CD14-positive monocyte (primary cell): ENCODE measurements around the gene LRRC74A. TPM values are rescaled to one million over a fixed set of nuclear protein-coding genes. Genes with fewer than 3 reads are reported as not detected.
A peak's percentile ranks its signal among the peaks of the same experiment; 100 is the strongest.

Source experiments
- DNase-seq, 3 donors: peaks; one replicate each; pipeline ENCODE4 v3.0.0-alpha.2; 2011 to 2022
- H2AFZ ChIP-seq: 2 replicates; pipeline ENCODE4 v1.6.0; 2012; ENCODE audit warnings: mild to moderate bottlenecking, low read depth, low read length, inconsistent platforms; ENCODE audit not compliant: insufficient read depth, poor library complexity, severe bottlenecking
- H3K27ac ChIP-seq, 2 donors: 1 replicate in 1 of 2; 2 replicates in 1 of 2; pipeline ENCODE4 v1.5.1; 2012 to 2013; ENCODE audit warnings: low read length in 2 of 2, control low read depth in 1 of 2, inconsistent platforms in 1 of 2, low read depth in 1 of 2, mild to moderate bottlenecking in 1 of 2
- H3K27me3 ChIP-seq, 2 donors: one replicate each; pipeline versions ENCODE4 v1.6.0 to v1.6.1; 2011 to 2013; ENCODE audit warnings: low read length in 2 of 2; ENCODE audit not compliant: control insufficient read depth in 2 of 2, insufficient read depth in 2 of 2
- H3K36me3 ChIP-seq, 2 donors: replicated peaks in 1 of 2; 1 replicate in 1 of 2; 2 replicates in 1 of 2; pipeline versions ENCODE4 v1.5.1 to v1.6.1; 2012 to 2013; ENCODE audit warnings: low read length in 2 of 2, control low read depth in 1 of 2, inconsistent platforms in 1 of 2, mild to moderate bottlenecking in 1 of 2; ENCODE audit not compliant: insufficient read depth in 2 of 2, control insufficient read depth in 1 of 2
- H3K4me1 ChIP-seq, 2 donors: 1 replicate in 1 of 2; 2 replicates in 1 of 2; pipeline versions ENCODE4 v1.5.1 to v1.6.1; 2012 to 2013; ENCODE audit warnings: low read length in 2 of 2, control low read depth in 1 of 2, inconsistent platforms in 1 of 2, mild to moderate bottlenecking in 1 of 2, moderate library complexity in 1 of 2; ENCODE audit not compliant: insufficient read depth in 2 of 2, control insufficient read depth in 1 of 2
- H3K4me2 ChIP-seq: replicated peaks from 2 replicates; pipeline ENCODE3; 2012; ENCODE audit warnings: low read length, moderate library complexity, mild to moderate bottlenecking; ENCODE audit not compliant: poor library complexity, severe bottlenecking; ENCODE audit errors: extremely low read depth
- H3K4me3 ChIP-seq, 3 experiments: fragments of 200-600 bp in 1 of 3; sonication (generic) in 1 of 3; replicated peaks in 1 of 3; 1 replicate in 2 of 3; 2 replicates in 1 of 3; pipeline ENCODE4 v1.5.1; 2011 to 2013; ENCODE audit warnings: low read length in 3 of 3, mild to moderate bottlenecking in 3 of 3, control low read depth in 2 of 3, low read depth in 2 of 3, inconsistent platforms in 1 of 3, moderate library complexity in 1 of 3
- H3K79me2 ChIP-seq: 2 replicates; pipeline ENCODE4 v1.6.0; 2012; ENCODE audit warnings: mild to moderate bottlenecking, control low read depth, inconsistent platforms, low read length, moderate library complexity; ENCODE audit not compliant: insufficient read depth
- H3K9ac ChIP-seq: 2 replicates; pipeline ENCODE4 v1.6.0; 2017; ENCODE audit warnings: low read length, mild to moderate bottlenecking; ENCODE audit not compliant: insufficient read depth, poor library complexity, severe bottlenecking
- H3K9me3 ChIP-seq, 2 donors: replicated peaks in 1 of 2; 1 replicate in 1 of 2; 2 replicates in 1 of 2; pipeline versions ENCODE4 v1.5.1 to v1.6.1; 2012 to 2013; ENCODE audit warnings: low read length in 2 of 2, control low read depth in 1 of 2; ENCODE audit not compliant: control insufficient read depth in 1 of 2, insufficient read depth in 1 of 2
- H4K20me1 ChIP-seq: 2 replicates; pipeline ENCODE4 v1.6.0; 2012; ENCODE audit warnings: mild to moderate bottlenecking, low read length, control low read depth, moderate library complexity; ENCODE audit not compliant: insufficient read depth
- H3K27ac Mint-ChIP-seq, 7 donors: one replicate each; pipeline ENCODE4 v1.8.0; 2020; ENCODE audit warnings: mild to moderate bottlenecking in 7 of 7, mixed read lengths in 7 of 7, moderate library complexity in 6 of 7, inconsistent platforms in 2 of 7
- H3K27me3 Mint-ChIP-seq, 3 donors: one replicate each; pipeline ENCODE4 v1.8.0; 2021 to 2022; ENCODE audit warnings: low read depth in 3 of 3, mild to moderate bottlenecking in 3 of 3, mixed read lengths in 3 of 3, moderate library complexity in 3 of 3, inconsistent platforms in 1 of 3
- H3K36me3 Mint-ChIP-seq, 2 donors: one replicate each; pipeline ENCODE4 v1.8.0; 2020; ENCODE audit warnings: mixed read lengths in 2 of 2, inconsistent platforms in 1 of 2, mild to moderate bottlenecking in 1 of 2
- H3K4me1 Mint-ChIP-seq: one replicate; pipeline ENCODE4 v1.8.0; 2020; ENCODE audit warnings: mild to moderate bottlenecking, mixed read lengths
- H3K4me3 Mint-ChIP-seq, 2 donors: one replicate each; pipeline ENCODE4 v1.8.0; 2020; ENCODE audit warnings: mild to moderate bottlenecking in 2 of 2, mixed read lengths in 2 of 2, moderate library complexity in 1 of 2
- H3K9me3 Mint-ChIP-seq, 7 donors: one replicate each; pipeline ENCODE4 v1.8.0; 2020 to 2022; ENCODE audit warnings: mixed read lengths in 7 of 7, mild to moderate bottlenecking in 6 of 7, moderate library complexity in 6 of 7, inconsistent platforms in 2 of 7
- CTCF ChIP-seq: fragments of 200-600 bp; IDR thresholded peaks from one replicate; pipeline ENCODE4 v1.8.0; 2022; ENCODE audit warnings: antibody characterized with exemption, mild to moderate bottlenecking
- WGBS: methylation state at CpG from one replicate; pipeline ENCODE4 v1.1.5; 2013; ENCODE audit warnings: missing lambda C conversion rate; ENCODE audit not compliant: insufficient coverage; 5-methylcytosine and 5-hydroxymethylcytosine counted together
- intact Hi-C, 2 donors: fragments of 100-400 bp; cut with micrococcal nuclease; formaldehyde crosslinking; loops; one replicate each; pipeline versions ENCODE4 v1.15.0 to v1.15.1; 2023
- polyA plus RNA-seq, 3 donors: library from polyadenylated mRNA; depleted of rRNA in 1 of 3; unstranded in 2 of 3; stranded (reverse) in 1 of 3; fragments of 300-500 nt in 2 of 3; fragments of >200 nt in 1 of 3; fragmentation: Illumina TruSeq in 2 of 3; gene quantifications; 1 replicate in 2 of 3; 2 replicates in 1 of 3; pipeline ENCODE4 v1.2.3, GENCODE V29; 2012 to 2021

LRRC74A gene
- polyA plus RNA-seq, 3 donors: 0.24 TPM; not detected in 2

DNA sequence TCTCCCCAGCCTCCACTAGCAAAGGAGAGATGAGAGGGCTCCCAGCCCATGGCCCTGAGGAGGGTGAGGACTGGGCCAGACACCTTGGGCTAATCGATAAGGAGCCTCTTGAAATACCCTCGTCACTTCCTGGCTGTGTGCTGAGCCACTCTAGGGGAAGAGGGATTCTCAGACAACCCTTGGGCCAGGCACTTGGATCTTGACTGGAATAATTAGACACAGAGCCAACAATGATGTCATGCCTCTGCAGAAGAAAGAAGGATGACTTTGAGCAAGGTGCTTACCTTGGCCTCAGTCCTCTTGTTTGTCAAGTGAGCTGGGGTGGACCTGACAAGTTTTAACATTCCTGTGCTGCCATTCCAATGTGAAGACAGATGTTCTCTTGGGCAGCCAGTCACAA lies 83.1 kb downstream of the LRRC74A start:
- H3K9ac ChIP-seq: no peak overlapping the region
- H2AFZ ChIP-seq: peak overlapping the region; percentile 25
- no peak overlapping the region for H3K4me3 ChIP-seq
- H4K20me1 ChIP-seq: no peaks in the 10 kb centered on the region
- intact Hi-C loops: no loop called here
- H3K79me2 ChIP-seq: no peaks in the 10 kb centered on the region
- Mint-ChIP-seq H3K4me1 (peaks cover 35% of the 10 kb centered on the region), H3K27ac (peak overlapping the region; percentile 79 to 97 (median 95)), H3K27me3 (peaks cover under 1 to 6% (median 6%) of the 10 kb centered on the region in 3 donors), H3K4me3 (peak overlapping the region in 1 of 2 donors; percentile 75), H3K36me3 (peaks cover 3 to 4% of the 10 kb centered on the region in 2 donors), H3K9me3 (peaks cover 0 to 7% (median 3%) of the 10 kb centered on the region in 7 donors)
- no peak for TF ChIP-seq CTCF
- H3K4me1 ChIP-seq: peaks cover 33 to 38% of the 10 kb centered on the region in 2 donors
- H3K27ac ChIP-seq: peak overlapping the region; percentile 35 to 83
- no peak for DNase-seq
- H3K36me3 ChIP-seq: no peaks in the 10 kb centered on the region
- 55% methylated on average over 2 of the region's 2 CpGs for WGBS
- no peaks in the 10 kb centered on the region for H3K27me3 ChIP-seq
- no peak overlapping the region for H3K4me2 ChIP-seq
- H3K9me3 ChIP-seq: no peaks in the 10 kb centered on the region

DNA sequence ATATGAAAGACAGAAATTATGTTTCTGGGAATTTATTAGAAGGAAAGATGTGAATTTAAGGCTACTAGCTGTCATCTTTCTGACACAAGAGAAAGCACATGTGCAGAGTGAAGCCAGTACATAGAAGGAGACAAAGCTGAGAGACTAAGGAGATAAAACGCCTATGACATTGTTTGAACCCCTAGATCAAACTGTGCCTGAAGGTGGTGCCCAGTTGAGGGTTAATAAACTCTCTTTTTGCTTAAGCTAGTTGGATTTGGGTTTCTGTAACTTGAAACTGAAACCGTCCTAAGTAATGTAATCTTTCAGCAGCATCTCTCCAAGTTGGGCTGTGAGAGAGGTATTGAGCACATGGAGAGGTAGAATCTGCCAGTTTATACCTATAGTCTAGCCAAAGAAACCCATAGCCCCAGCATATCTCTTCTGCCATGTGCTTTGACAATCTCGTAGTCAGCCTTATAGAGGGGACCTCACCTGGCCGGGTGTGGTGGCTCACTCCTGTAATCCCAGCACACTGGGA lies 84.2 kb downstream of the LRRC74A start:
- no peak overlapping the region for H3K4me3 ChIP-seq
- H3K27me3 ChIP-seq: no peaks in the 10 kb centered on the region
- intact Hi-C loops: loop anchor here (5.0 kb wide), 3 partner anchors 117 to 157 kb away; partner anchors contain the start of gene IRF2BPL (in 1 of the 2)
- Mint-ChIP-seq H3K27ac (peak overlapping the region in 1 of 7 donors; percentile 75), H3K4me1 (peaks cover 23% of the 10 kb centered on the region), H3K4me3 (no peak overlapping the region), H3K27me3 (peaks cover 2 to 9% (median 3%) of the 10 kb centered on the region in 3 donors), H3K9me3 (peaks cover 0 to 7% (median 3%) of the 10 kb centered on the region in 7 donors), H3K36me3 (peaks cover 3 to 4% of the 10 kb centered on the region in 2 donors)
- H2AFZ ChIP-seq: no peak overlapping the region
- no peak overlapping the region for H3K4me2 ChIP-seq
- no peaks in the 10 kb centered on the region for H3K9me3 ChIP-seq
- H3K4me1 ChIP-seq: peaks cover 22 to 26% of the 10 kb centered on the region in 2 donors
- H3K9ac ChIP-seq: no peak overlapping the region
- no peaks in the 10 kb centered on the region for H3K36me3 ChIP-seq
- WGBS: 100% methylated on average over 3 of the region's 4 CpGs
- H3K27ac ChIP-seq: no peak overlapping the region
- no peak for DNase-seq
- no peaks in the 10 kb centered on the region for H3K79me2 ChIP-seq
- no peaks in the 10 kb centered on the region for H4K20me1 ChIP-seq
- TF ChIP-seq CTCF: no peak
